DND-41 (cell line): Measurements from ENCODE around the gene TMEM19.

Source experiments
- ATAC-seq: fragments of 200-7000 bp; cut with Tn5 transposase; 3 replicates; pipeline ENCODE4 v1.9.1; 2021; ENCODE audit warnings: low read depth; ENCODE audit not compliant: insufficient read depth
- DNase-seq: peaks from one replicate; pipeline ENCODE4 v3.0.0-alpha.2; 2020
- H2AFZ ChIP-seq: 2 replicates; pipeline ENCODE4 v1.6.0; 2012; ENCODE audit warnings: low read depth, low read length
- H3K27ac ChIP-seq: 2 replicates; pipeline ENCODE4 v1.5.1; 2012; ENCODE audit warnings: low read length, inconsistent platforms
- H3K27me3 ChIP-seq: fragments of 200-600 bp; sonication (generic); 2 replicates; pipeline ENCODE4 v1.6.0; 2012; ENCODE audit warnings: low read length, mild to moderate bottlenecking, inconsistent platforms; ENCODE audit not compliant: insufficient read depth, poor library complexity
- H3K36me3 ChIP-seq: 2 replicates; pipeline ENCODE4 v1.5.1; 2012; ENCODE audit warnings: low read length, inconsistent platforms; ENCODE audit not compliant: insufficient read depth
- H3K4me1 ChIP-seq: 2 replicates; pipeline ENCODE4 v1.5.1; 2012; ENCODE audit warnings: mild to moderate bottlenecking, low read length; ENCODE audit not compliant: insufficient read depth
- H3K4me2 ChIP-seq: 2 replicates; pipeline ENCODE4 v1.6.0; 2012; ENCODE audit warnings: mild to moderate bottlenecking, moderate library complexity, low read length, inconsistent platforms; ENCODE audit not compliant: insufficient read depth
- H3K4me3 ChIP-seq, 2 experiments: fragments of 200-600 bp in 1 of 2; shearing (Covaris generic) in 1 of 2; 2 replicates each; pipeline ENCODE4 v1.5.1; 2012 to 2016; ENCODE audit warnings: inconsistent platforms in 2 of 2, low read length in 2 of 2, mild to moderate bottlenecking in 2 of 2, low read depth in 1 of 2, moderate library complexity in 1 of 2
- H3K79me2 ChIP-seq: 2 replicates; pipeline ENCODE4 v1.6.0; 2012; ENCODE audit warnings: low read length, inconsistent platforms; ENCODE audit not compliant: insufficient read depth
- H3K9ac ChIP-seq: 2 replicates; pipeline ENCODE4 v1.6.0; 2012; ENCODE audit warnings: low read depth, mild to moderate bottlenecking, inconsistent platforms, low read length, moderate library complexity
- H3K9me3 ChIP-seq: 2 replicates; pipeline ENCODE4 v1.5.1; 2012; ENCODE audit warnings: low read length, moderate library complexity, mild to moderate bottlenecking, inconsistent platforms; ENCODE audit not compliant: insufficient read depth, severe bottlenecking
- H4K20me1 ChIP-seq: 2 replicates; pipeline ENCODE4 v1.6.0; 2012; ENCODE audit warnings: low read length; ENCODE audit not compliant: insufficient read depth
- CTCF ChIP-seq: IDR thresholded peaks from 2 replicates; pipeline ENCODE4 v1.5.1; 2012; ENCODE audit warnings: borderline replicate concordance, low read length, moderate library complexity, mild to moderate bottlenecking; ENCODE audit not compliant: poor library complexity, severe bottlenecking; ENCODE audit errors: extremely low read depth
- EZH2 ChIP-seq: IDR thresholded peaks from 3 replicates; pipeline ENCODE4 v1.6.1; 2012; ENCODE audit warnings: borderline replicate concordance, low read depth, mild to moderate bottlenecking, moderate library complexity, low read length, inconsistent platforms; ENCODE audit not compliant: severe bottlenecking

Gene TMEM19

GRCh38 chr12:71645268-71645667 is 40.6 kb upstream of the TMEM19 start:
- H3K4me1 ChIP-seq, result no peaks in the 10 kb centered on the region
- H3K9ac ChIP-seq, result no peak overlapping the region
- H3K27me3 ChIP-seq, result no peaks in the 10 kb centered on the region
- H3K4me2 ChIP-seq, result no peak overlapping the region
- DNase-seq (no peak), ATAC-seq (no peak)
- peaks cover 13% of the 10 kb centered on the region for H3K79me2 ChIP-seq
- H3K27ac ChIP-seq, result no peak overlapping the region
- no peak overlapping the region for H2AFZ ChIP-seq
- no peaks in the 10 kb centered on the region for H3K9me3 ChIP-seq
- H4K20me1 ChIP-seq, result peaks cover 4% of the 10 kb centered on the region; the same call in 1 of the 2 replicates
- no peak overlapping the region for H3K4me3 ChIP-seq
- TF ChIP-seq CTCF, result no peak
- TF ChIP-seq EZH2, result no peak
- H3K36me3 ChIP-seq, result peaks cover 90% of the 10 kb centered on the region

- Histone ChIP-seq H4K20me1 (peaks cover 10% of the 10 kb centered on the region; the same call in 1 of the 2 replicates), H3K27me3 (no peaks in the 10 kb centered on the region), H3K9ac (no peak overlapping the region), H3K9me3 (no peaks in the 10 kb centered on the region), H2AFZ (no peak overlapping the region), H3K4me1 (no peaks in the 10 kb centered on the region), H3K4me3 (no peak overlapping the region), H3K27ac (no peak overlapping the region), H3K36me3 (peaks cover 87% of the 10 kb centered on the region), H3K4me2 (no peak overlapping the region), H3K79me2 (peaks cover 25% of the 10 kb centered on the region)
- ATAC-seq, result no peak
- no peak for DNase-seq
- TF ChIP-seq EZH2 (no peak), CTCF (no peak)
Measured at GRCh38 chr12:71646512-71646911, 39.4 kb upstream of the TMEM19 start.

GRCh38 chr12:71648537-71648936 is 37.3 kb upstream of the TMEM19 start:
- no peak overlapping the region for H3K27ac ChIP-seq
- no peaks in the 10 kb centered on the region for H3K4me1 ChIP-seq
- no peak for TF ChIP-seq EZH2
- TF ChIP-seq CTCF, result no peak
- H3K9ac ChIP-seq, result no peak overlapping the region
- no peaks in the 10 kb centered on the region for H3K27me3 ChIP-seq
- peaks cover 14% of the 10 kb centered on the region; the same call in 1 of the 2 replicates for H4K20me1 ChIP-seq
- no peaks in the 10 kb centered on the region for H3K9me3 ChIP-seq
- ATAC-seq (no peak), DNase-seq (no peak)
- H2AFZ ChIP-seq, result no peak overlapping the region
- H3K79me2 ChIP-seq, result peaks cover 46% of the 10 kb centered on the region
- peaks cover 83% of the 10 kb centered on the region for H3K36me3 ChIP-seq
- no peak overlapping the region for H3K4me2 ChIP-seq
- no peak overlapping the region for H3K4me3 ChIP-seq

GRCh38 chr12:71649401-71649800 is 36.5 kb upstream of the TMEM19 start:
- H3K4me2 ChIP-seq, result no peak overlapping the region
- no peaks in the 10 kb centered on the region for H3K27me3 ChIP-seq
- DNase-seq, result no peak
- no peak for ATAC-seq
- H3K4me1 ChIP-seq, result no peaks in the 10 kb centered on the region
- no peak overlapping the region for H2AFZ ChIP-seq
- H3K9me3 ChIP-seq, result no peaks in the 10 kb centered on the region
- H3K27ac ChIP-seq, result no peak overlapping the region
- no peak overlapping the region for H3K4me3 ChIP-seq
- TF ChIP-seq CTCF, result no peak
- TF ChIP-seq EZH2, result no peak
- H3K9ac ChIP-seq, result no peak overlapping the region
- H4K20me1 ChIP-seq, result peaks cover 14% of the 10 kb centered on the region; the same call in 1 of the 2 replicates
- peaks cover 54% of the 10 kb centered on the region for H3K79me2 ChIP-seq
- peaks cover 83% of the 10 kb centered on the region for H3K36me3 ChIP-seq
